HL-60 (cell line): ENCODE data around the gene GCNT1.

Source experiments
- DNase-seq, 2 experiments: peaks; one replicate each; pipeline ENCODE4 v3.0.0-alpha.2; 2010 to 2020; ENCODE audit warnings: low read depth in 1 of 2, low spot score in 1 of 2
- H3K27ac ChIP-seq: fragments of 250-450 bp; sonication (Bioruptor Pico); replicated peaks from 2 replicates; pipeline ENCODE4 v1.5.1; 2020; ENCODE audit warnings: mild to moderate bottlenecking, moderate library complexity
- H3K27me3 ChIP-seq: fragments of 250-450 bp; sonication (Bioruptor Pico); 2 replicates; pipeline ENCODE4 v1.5.1; 2021; ENCODE audit warnings: mild to moderate bottlenecking, moderate library complexity; ENCODE audit not compliant: insufficient read depth, poor library complexity, severe bottlenecking
- H3K4me3 ChIP-seq: replicated peaks from 2 replicates; pipeline ENCODE4 v1.5.1; 2011; ENCODE audit warnings: mild to moderate bottlenecking, control low read depth, low read length; ENCODE audit not compliant: insufficient read depth
- CTCF ChIP-seq: IDR thresholded peaks from one replicate; pipeline ENCODE4 v1.5.1; 2011; ENCODE audit warnings: low read length, control low read depth, inconsistent platforms; ENCODE audit not compliant: insufficient read depth
- GABPA ChIP-seq: IDR thresholded peaks from 2 replicates; pipeline ENCODE4 v1.6.1; 2012; ENCODE audit warnings: low read depth
- POLR2AphosphoS5 ChIP-seq: IDR thresholded peaks from 2 replicates; pipeline ENCODE4 v1.6.1; 2012; ENCODE audit warnings: low read depth
- SPI1 ChIP-seq: IDR thresholded peaks from 2 replicates; pipeline ENCODE4 v1.6.1; 2012; ENCODE audit warnings: low read depth, mild to moderate bottlenecking, borderline replicate concordance
- TF ChIP-seq, protein P1 (sequence below): IDR thresholded peaks from 2 replicates; pipeline ENCODE4 v1.6.1; 2012; ENCODE audit warnings: low read depth; ENCODE audit not compliant: insufficient replicate concordance

GCNT1 gene

DNA sequence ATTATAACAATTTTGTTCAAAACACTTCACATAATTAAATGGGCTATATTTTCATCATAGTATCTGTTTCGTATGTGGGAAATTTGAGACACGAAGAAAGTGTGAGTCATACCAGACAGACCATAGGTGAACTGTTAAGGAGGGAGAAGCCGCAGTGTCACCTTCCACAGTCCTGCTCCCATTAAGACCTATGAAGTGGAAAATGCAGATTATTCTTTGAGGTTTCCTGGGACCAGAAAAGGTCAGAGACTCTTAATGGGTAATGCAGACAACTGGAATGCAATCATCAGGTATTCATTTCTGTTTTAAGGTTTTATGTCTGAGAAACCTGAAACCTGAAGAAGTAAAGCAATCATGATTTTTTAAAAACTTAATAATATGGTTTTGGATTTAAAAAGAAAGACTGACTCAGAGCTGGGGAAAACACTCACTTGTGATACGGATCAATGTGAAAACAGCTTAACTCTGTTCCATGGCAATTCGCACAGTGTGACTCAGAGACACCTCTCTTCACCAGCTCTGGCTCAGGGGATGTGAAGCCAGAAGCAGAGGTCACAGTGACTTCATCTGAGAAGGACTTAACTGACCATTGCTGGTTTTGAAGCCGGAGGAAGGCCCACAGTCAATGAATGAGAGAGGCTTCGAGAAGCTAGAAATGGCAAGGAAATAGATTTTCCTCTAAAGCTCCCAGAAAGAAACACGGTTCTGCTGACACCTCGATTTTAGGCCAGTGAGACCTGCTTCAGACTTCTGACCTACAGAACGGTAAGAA is 17.2 kb upstream of the GCNT1 start:
- Histone ChIP-seq H3K27ac (no peak overlapping the region), H3K4me3 (no peak overlapping the region), H3K27me3 (no peaks in the 10 kb centered on the region)
- DNase-seq, result no peak
- TF ChIP-seq POLR2AphosphoS5, result no peak
- no peak for TF ChIP-seq SPI1
- TF ChIP-seq, protein P1, sequence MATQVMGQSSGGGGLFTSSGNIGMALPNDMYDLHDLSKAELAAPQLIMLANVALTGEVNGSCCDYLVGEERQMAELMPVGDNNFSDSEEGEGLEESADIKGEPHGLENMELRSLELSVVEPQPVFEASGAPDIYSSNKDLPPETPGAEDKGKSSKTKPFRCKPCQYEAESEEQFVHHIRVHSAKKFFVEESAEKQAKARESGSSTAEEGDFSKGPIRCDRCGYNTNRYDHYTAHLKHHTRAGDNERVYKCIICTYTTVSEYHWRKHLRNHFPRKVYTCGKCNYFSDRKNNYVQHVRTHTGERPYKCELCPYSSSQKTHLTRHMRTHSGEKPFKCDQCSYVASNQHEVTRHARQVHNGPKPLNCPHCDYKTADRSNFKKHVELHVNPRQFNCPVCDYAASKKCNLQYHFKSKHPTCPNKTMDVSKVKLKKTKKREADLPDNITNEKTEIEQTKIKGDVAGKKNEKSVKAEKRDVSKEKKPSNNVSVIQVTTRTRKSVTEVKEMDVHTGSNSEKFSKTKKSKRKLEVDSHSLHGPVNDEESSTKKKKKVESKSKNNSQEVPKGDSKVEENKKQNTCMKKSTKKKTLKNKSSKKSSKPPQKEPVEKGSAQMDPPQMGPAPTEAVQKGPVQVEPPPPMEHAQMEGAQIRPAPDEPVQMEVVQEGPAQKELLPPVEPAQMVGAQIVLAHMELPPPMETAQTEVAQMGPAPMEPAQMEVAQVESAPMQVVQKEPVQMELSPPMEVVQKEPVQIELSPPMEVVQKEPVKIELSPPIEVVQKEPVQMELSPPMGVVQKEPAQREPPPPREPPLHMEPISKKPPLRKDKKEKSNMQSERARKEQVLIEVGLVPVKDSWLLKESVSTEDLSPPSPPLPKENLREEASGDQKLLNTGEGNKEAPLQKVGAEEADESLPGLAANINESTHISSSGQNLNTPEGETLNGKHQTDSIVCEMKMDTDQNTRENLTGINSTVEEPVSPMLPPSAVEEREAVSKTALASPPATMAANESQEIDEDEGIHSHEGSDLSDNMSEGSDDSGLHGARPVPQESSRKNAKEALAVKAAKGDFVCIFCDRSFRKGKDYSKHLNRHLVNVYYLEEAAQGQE, result no peak
- TF ChIP-seq GABPA, result no peak
- no peak for TF ChIP-seq CTCF

DNA sequence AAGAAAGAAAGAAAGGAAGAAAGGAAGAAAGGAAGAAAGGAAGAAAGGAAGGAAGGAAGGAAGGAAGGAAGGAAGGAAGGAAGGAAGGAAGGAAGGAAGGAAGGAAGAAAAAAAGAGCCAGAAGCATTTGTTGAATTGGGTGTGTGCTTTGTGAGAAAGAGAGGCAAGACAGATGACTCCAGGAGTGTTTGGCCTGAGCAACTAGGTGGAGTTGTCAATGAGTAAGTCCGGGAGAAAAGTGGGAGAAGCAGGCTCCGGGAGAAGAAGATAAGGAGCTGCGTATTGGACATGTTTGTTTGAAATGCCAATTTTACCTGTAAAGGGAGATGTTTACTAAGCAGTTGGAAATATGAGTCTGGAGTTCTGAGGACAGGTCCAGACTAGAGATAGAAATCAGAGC is 15.1 kb upstream of the GCNT1 start:
- TF ChIP-seq SPI1 (no peak), CTCF (no peak), POLR2AphosphoS5 (no peak), GABPA (no peak)
- TF ChIP-seq, protein P1, result no peak
- no peak for DNase-seq
- Histone ChIP-seq H3K27ac (no peak overlapping the region), H3K27me3 (no peaks in the 10 kb centered on the region), H3K4me3 (no peak overlapping the region)

DNA sequence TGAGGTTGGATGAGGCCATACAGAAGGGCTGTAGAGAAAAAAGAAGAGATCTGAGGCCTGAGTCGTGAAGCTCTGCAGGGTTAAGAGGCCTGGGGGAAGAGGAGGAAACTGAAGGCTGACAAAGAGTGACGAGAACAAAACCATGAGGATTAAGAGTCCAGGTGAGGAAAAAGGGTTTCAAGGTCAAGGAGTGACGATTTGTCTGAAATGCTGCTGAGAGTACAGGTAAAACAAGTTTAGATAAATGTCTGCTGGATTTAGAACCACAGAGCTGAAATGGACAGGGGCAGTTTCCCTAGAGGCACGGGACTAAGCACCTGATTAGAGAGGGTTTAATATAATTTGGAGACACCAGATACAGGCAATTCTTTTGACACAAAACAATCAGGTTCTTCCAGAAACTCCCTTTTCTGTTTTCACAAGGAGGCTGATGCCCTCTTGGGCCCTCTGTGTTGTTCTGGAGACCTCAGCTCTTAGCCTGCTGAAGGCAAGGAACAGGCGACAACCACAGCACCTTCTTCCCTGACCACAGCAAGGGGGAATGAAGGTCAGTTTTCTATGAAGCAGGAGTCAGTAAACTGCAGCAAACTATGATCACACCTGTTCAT is 14.6 kb upstream of the GCNT1 start:
- no peak for TF ChIP-seq GABPA
- TF ChIP-seq, protein P1, result no peak
- no peak for TF ChIP-seq SPI1
- TF ChIP-seq POLR2AphosphoS5, result no peak
- no peak for TF ChIP-seq CTCF
- H3K27ac ChIP-seq, result no peak overlapping the region
- no peaks in the 10 kb centered on the region for H3K27me3 ChIP-seq
- no peak for DNase-seq
- H3K4me3 ChIP-seq, result no peak overlapping the region
